Breast epithelium (tissue), 4 donors: ENCODE measurements around the gene TRIO. TPM values are rescaled to one million over a fixed set of nuclear protein-coding genes. Genes with fewer than 3 reads are reported as not detected.
"Not testable (repeated sequence)": the region's sequence is repeated elsewhere in the genome, so short reads cannot be mapped to it uniquely, and the experiment has no call there.

Experiments
- DNase-seq, 2 donors: peaks; one replicate each; pipeline ENCODE4 v3.0.0-alpha.2; 2019; ENCODE audit warnings: low spot score in 2 of 2
- H3K27ac ChIP-seq, 2 donors: fragments of 200-600 bp; sonication (generic) in 1 of 2; one replicate each; pipeline ENCODE4 v1.5.1; 2016 to 2019; ENCODE audit warnings: mild to moderate bottlenecking in 1 of 2
- H3K27me3 ChIP-seq, 2 donors: fragments of 200-600 bp; sonication (generic) in 1 of 2; one replicate each; pipeline versions ENCODE4 v1.5.1 to v1.6.0; 2017 to 2019; ENCODE audit warnings: control low read depth in 1 of 2, mild to moderate bottlenecking in 1 of 2
- H3K36me3 ChIP-seq: fragments of 200-600 bp; one replicate; pipeline ENCODE4 v1.5.1; 2019
- H3K4me1 ChIP-seq, 2 donors: fragments of 200-600 bp; sonication (generic); one replicate each; pipeline ENCODE4 v1.5.1; 2016 to 2019; ENCODE audit warnings: control low read depth in 1 of 2
- H3K4me3 ChIP-seq, 3 donors: fragments of 200-600 bp; sonication (generic); 1 replicate in 2 of 3; 2 replicates in 1 of 3; pipeline ENCODE4 v1.5.1; 2016 to 2019; ENCODE audit warnings: mild to moderate bottlenecking in 3 of 3, moderate library complexity in 2 of 3
- H3K9me3 ChIP-seq, 2 donors: fragments of 200-600 bp; sonication (generic) in 1 of 2; one replicate each; pipeline ENCODE4 v1.5.1; 2016 to 2019; ENCODE audit warnings: control low read depth in 1 of 2
- CTCF ChIP-seq, 3 donors: fragments of 450-650 bp; IDR thresholded peaks; one replicate each; pipeline ENCODE4 v1.5.1; 2016 to 2017; ENCODE audit warnings: antibody characterized with exemption in 3 of 3, mild to moderate bottlenecking in 3 of 3, moderate library complexity in 3 of 3
- POLR2A ChIP-seq: fragments of 450-650 bp; IDR thresholded peaks from one replicate; pipeline ENCODE4 v1.6.1; 2016; ENCODE audit warnings: antibody characterized with exemption, mild to moderate bottlenecking, moderate library complexity
- POLR2AphosphoS5 ChIP-seq, 3 donors: sonication (generic); formaldehyde crosslinking; IDR thresholded peaks; one replicate each; pipeline ENCODE4 v1.6.1; 2017; ENCODE audit warnings: antibody characterized with exemption in 3 of 3
- intact Hi-C: fragments of 100-400 bp; cut with DNase I; formaldehyde crosslinking; loops from one replicate; pipeline ENCODE4 v1.15.1; 2023; ENCODE audit warnings: low total_unique reads
- total RNA-seq, 3 donors: library from RNA; depleted of rRNA; stranded (reverse); fragments of >200 nt; gene quantifications; one replicate each; pipeline ENCODE4 v1.1.0, GENCODE V29; 2016

Gene TRIO
- total RNA-seq, 3 donors from 2014 or later, result 191 to 209 (median 193) TPM

DNA sequence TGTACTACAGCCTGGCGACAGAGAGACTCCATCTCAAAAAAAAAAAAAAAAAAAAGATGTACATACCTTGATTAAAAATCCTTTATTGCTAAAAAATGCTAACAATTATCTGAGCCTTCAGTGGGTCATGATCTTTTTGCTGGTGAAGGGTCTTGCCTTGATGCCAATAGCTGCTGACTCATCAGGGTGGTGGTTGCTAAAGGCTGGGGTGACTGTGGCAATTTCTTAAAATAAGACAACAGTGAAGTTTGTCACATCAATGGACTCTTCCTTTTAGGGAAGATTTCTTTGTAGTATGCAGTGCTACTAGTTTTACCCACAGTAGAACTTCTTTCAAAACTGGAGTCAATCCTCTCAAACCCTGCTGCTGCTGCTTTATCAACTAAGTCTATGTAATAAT is 404.5 kb downstream of the TRIO start:
- intact Hi-C loops, result no loop called here
- no peak for DNase-seq

DNA sequence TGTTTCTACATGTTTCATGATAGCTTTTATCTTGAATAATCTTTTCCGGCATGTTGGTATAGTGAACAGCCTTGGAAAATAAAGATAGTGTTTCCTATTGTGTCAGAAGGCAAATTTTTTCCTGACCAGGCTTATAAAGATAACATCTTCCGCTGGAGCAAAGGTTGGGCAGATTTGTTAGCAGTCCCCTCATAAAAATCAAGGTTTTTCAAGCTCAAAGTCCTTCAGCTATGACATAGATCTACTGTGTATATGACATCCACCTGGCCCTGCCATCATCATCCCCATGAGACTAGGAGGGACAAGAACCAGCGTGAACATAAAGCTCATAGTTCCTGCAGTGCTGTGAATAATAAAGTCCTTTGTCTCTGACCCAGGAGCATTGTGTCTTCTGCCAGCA is 408.1 kb downstream of the TRIO start:
- Histone ChIP-seq H3K36me3 (no peaks in the 10 kb centered on the region), H3K27ac (no peak overlapping the region), H3K4me1 (no peaks in the 10 kb centered on the region), H3K9me3 (no peaks in the 10 kb centered on the region), H3K27me3 (no peaks in the 10 kb centered on the region), H3K4me3 (no peak overlapping the region)
- TF ChIP-seq POLR2A, result no peak
- no peak for TF ChIP-seq CTCF (IDR thresholded peaks at IDR 0.05)
- no peak for TF ChIP-seq POLR2AphosphoS5 (IDR thresholded peaks at IDR 0.05)
- intact Hi-C loops, result no loop called here
- DNase-seq, result no peak

More for the DNA sequence above, 404.5 kb downstream of the TRIO start:
- Histone ChIP-seq H3K36me3 (no peaks in the 10 kb centered on the region), H3K27me3 (no peaks in the 10 kb centered on the region), H3K4me1 (no peaks in the 10 kb centered on the region), H3K4me3 (no peak overlapping the region), H3K9me3 (no peaks in the 10 kb centered on the region), H3K27ac (no peak overlapping the region)
- TF ChIP-seq POLR2A (no peak), CTCF (IDR thresholded peaks at IDR 0.05) (no peak), POLR2AphosphoS5 (IDR thresholded peaks at IDR 0.05) (no peak)

GRCh38 chr5:14552017-14552416 is 408.9 kb downstream of the TRIO start:
- intact Hi-C loops, result no loop called here
- Histone ChIP-seq H3K4me1 (no peaks in the 10 kb centered on the region), H3K36me3 (no peaks in the 10 kb centered on the region), H3K4me3 (no peak overlapping the region), H3K9me3 (no peaks in the 10 kb centered on the region), H3K27me3 (no peaks in the 10 kb centered on the region), H3K27ac (no peak overlapping the region)
- TF ChIP-seq POLR2A (no peak), POLR2AphosphoS5 (IDR thresholded peaks at IDR 0.05) (no peak), CTCF (IDR thresholded peaks at IDR 0.05) (no peak)
- no peak for DNase-seq

- DNase-seq, H3K9me3 ChIP-seq, intact Hi-C loops, H3K4me3 ChIP-seq, H3K36me3 ChIP-seq, H3K27ac ChIP-seq, H3K4me1 ChIP-seq, H3K27me3 ChIP-seq: not testable (repeated sequence)
These were observed 411.1 kb downstream of the TRIO start for GRCh38 chr5:14554288-14554687.

DNA sequence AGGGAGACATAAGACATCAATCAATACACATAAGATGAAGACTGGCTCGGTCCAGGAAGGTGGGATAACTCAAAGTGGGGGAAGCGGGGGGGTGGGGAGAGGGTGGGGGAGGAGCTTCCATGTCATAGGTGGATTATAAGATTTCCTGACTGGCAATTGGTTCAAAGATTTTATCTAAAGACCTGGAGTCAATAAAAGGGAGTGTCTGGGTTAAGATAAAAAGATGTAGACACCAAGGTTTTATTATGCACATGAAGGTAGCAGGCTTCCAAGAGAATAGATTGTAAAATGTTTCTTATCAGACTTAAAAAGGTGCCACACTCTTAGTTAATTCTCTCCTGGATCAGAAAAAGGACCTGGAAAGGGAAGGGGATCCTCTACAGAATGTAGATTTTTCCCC is 412.9 kb downstream of the TRIO start:
- DNase-seq, result no peak
- TF ChIP-seq CTCF (IDR thresholded peaks at IDR 0.05) (no peak), POLR2A (no peak), POLR2AphosphoS5 (IDR thresholded peaks at IDR 0.05) (no peak)
- Histone ChIP-seq H3K27ac (no peak overlapping the region), H3K27me3 (no peaks in the 10 kb centered on the region), H3K9me3 (no peaks in the 10 kb centered on the region), H3K4me3 (no peak overlapping the region), H3K36me3 (no peaks in the 10 kb centered on the region), H3K4me1 (no peaks in the 10 kb centered on the region)
- intact Hi-C loops, result no loop called here

GRCh38 chr5:14557203-14557770 is 414.1 kb downstream of the TRIO start:
- Histone ChIP-seq H3K4me3 (no peak overlapping the region), H3K9me3 (no peaks in the 10 kb centered on the region), H3K4me1 (no peaks in the 10 kb centered on the region), H3K27ac (no peak overlapping the region), H3K27me3 (no peaks in the 10 kb centered on the region), H3K36me3 (no peaks in the 10 kb centered on the region)
- intact Hi-C loops, result no loop called here
- TF ChIP-seq CTCF (IDR thresholded peaks at IDR 0.05) (no peak), POLR2AphosphoS5 (IDR thresholded peaks at IDR 0.05) (no peak), POLR2A (no peak)
- no peak for DNase-seq
